MM.1S (cell line): ENCODE results near the gene ZYX.
"Not testable (repeated sequence)": the region's sequence is repeated elsewhere in the genome, so short reads cannot be mapped to it uniquely, and the experiment has no call there.

Experiments used
- DNase-seq: peaks from one replicate; pipeline ENCODE4 v3.0.0-alpha.2; 2015
- H2AFZ ChIP-seq: fragments of 300-600 bp; sonication (generic); 2 replicates; pipeline ENCODE4 v1.6.0; 2016; ENCODE audit warnings: antibody characterized with exemption, low read length
- H3F3A ChIP-seq: fragments of 300-600 bp; sonication (generic); 2 replicates; pipeline ENCODE4 v1.6.1; 2016; ENCODE audit warnings: mild to moderate bottlenecking, antibody characterized with exemption, low read length, moderate library complexity, mixed read lengths; ENCODE audit not compliant: insufficient read depth
- H3K27ac ChIP-seq: fragments of 300-600 bp; sonication (generic); 2 replicates; pipeline ENCODE4 v1.5.1; 2016; ENCODE audit warnings: mild to moderate bottlenecking, low read length
- H3K27me3 ChIP-seq: fragments of 300-600 bp; sonication (generic); replicated peaks from 2 replicates; pipeline ENCODE4 v1.6.0; 2016; ENCODE audit warnings: low read length; ENCODE audit not compliant: insufficient read depth
- H3K36me3 ChIP-seq: fragments of 300-600 bp; sonication (generic); replicated peaks from 2 replicates; pipeline ENCODE4 v1.6.1; 2016; ENCODE audit warnings: mild to moderate bottlenecking, low read length, mixed read lengths; ENCODE audit not compliant: insufficient read depth
- H3K4me1 ChIP-seq: fragments of 300-600 bp; sonication (generic); 2 replicates; pipeline ENCODE4 v1.6.1; 2016; ENCODE audit warnings: low read length, mixed read lengths
- H3K4me2 ChIP-seq: fragments of 300-600 bp; sonication (generic); 2 replicates; pipeline ENCODE4 v1.6.0; 2016; ENCODE audit warnings: low read depth, low read length
- H3K4me3 ChIP-seq: fragments of 300-600 bp; sonication (generic); 2 replicates; pipeline ENCODE4 v1.5.1; 2016; ENCODE audit warnings: low read length, mixed read lengths
- H3K79me2 ChIP-seq: fragments of 300-600 bp; sonication (generic); 2 replicates; pipeline ENCODE4 v1.6.1; 2016; ENCODE audit warnings: mixed run types, low read length, mixed read lengths
- H3K9ac ChIP-seq: fragments of 300-600 bp; sonication (generic); 2 replicates; pipeline ENCODE4 v1.6.1; 2016; ENCODE audit warnings: low read length, mixed read lengths
- H3K9me2 ChIP-seq: fragments of 300-600 bp; sonication (generic); replicated peaks from 2 replicates; pipeline ENCODE4 v1.6.1; 2016; ENCODE audit warnings: mild to moderate bottlenecking, low read length, mixed read lengths; ENCODE audit not compliant: insufficient read depth
- H3K9me3 ChIP-seq: fragments of 300-600 bp; sonication (generic); replicated peaks from 2 replicates; pipeline ENCODE4 v1.6.1; 2016; ENCODE audit warnings: mild to moderate bottlenecking, low read length, mixed read lengths; ENCODE audit not compliant: insufficient read depth
- H4K20me1 ChIP-seq: fragments of 300-600 bp; sonication (generic); 2 replicates; pipeline ENCODE4 v1.6.1; 2016; ENCODE audit warnings: mild to moderate bottlenecking, low read length, moderate library complexity, mixed read lengths; ENCODE audit not compliant: insufficient read depth
- CTCF ChIP-seq: fragments of 300-600 bp; sonication (generic); IDR thresholded peaks from 2 replicates; pipeline ENCODE4 v1.5.1; 2016; ENCODE audit warnings: antibody characterized with exemption, low read length, mixed read lengths
- EZH2 ChIP-seq: fragments of 300-600 bp; sonication (generic); optimal IDR thresholded peaks from 2 replicates; pipeline ENCODE3; 2017; ENCODE audit warnings: low read depth, mild to moderate bottlenecking, antibody characterized with exemption, low read length, mixed read lengths
- EZH2phosphoT487 ChIP-seq: fragments of 300-600 bp; sonication (generic); IDR thresholded peaks from 2 replicates; pipeline ENCODE4 v1.6.1; 2018; ENCODE audit warnings: antibody characterized with exemption, low read length

Gene ZYX

GRCh38 chr7:143411976-143412708 is 31.0 kb downstream of the ZYX start:
- Histone ChIP-seq H4K20me1 (no peaks in the 10 kb centered on the region), H3K27me3 (peaks cover 12% of the 10 kb centered on the region), H3K27ac (no peak overlapping the region), H3K4me1 (peaks cover 6% of the 10 kb centered on the region), H3K4me2 (no peak overlapping the region), H3K36me3 (no peaks in the 10 kb centered on the region), H2AFZ (no peak overlapping the region), H3K9me2 (no peaks in the 10 kb centered on the region), H3K9me3 (no peaks in the 10 kb centered on the region), H3K4me3 (no peak overlapping the region), H3K79me2 (no peaks in the 10 kb centered on the region), H3F3A (no peaks in the 10 kb centered on the region), H3K9ac (no peak overlapping the region)
- DNase-seq = no peak
- TF ChIP-seq CTCF = no peak

GRCh38 chr7:143413123-143413522 is 32.0 kb downstream of the ZYX start:
- no peaks in the 10 kb centered on the region for H3F3A ChIP-seq
- H3K9me2 ChIP-seq = no peaks in the 10 kb centered on the region
- H3K4me2 ChIP-seq = no peak overlapping the region
- H3K27me3 ChIP-seq = peaks cover 2% of the 10 kb centered on the region
- no peak overlapping the region for H3K9ac ChIP-seq
- H2AFZ ChIP-seq = no peak overlapping the region
- no peak overlapping the region for H3K4me3 ChIP-seq
- H3K27ac ChIP-seq = no peak overlapping the region
- no peaks in the 10 kb centered on the region for H3K36me3 ChIP-seq
- no peaks in the 10 kb centered on the region for H3K9me3 ChIP-seq
- no peaks in the 10 kb centered on the region for H3K79me2 ChIP-seq
- peaks cover 6% of the 10 kb centered on the region for H3K4me1 ChIP-seq
- no peaks in the 10 kb centered on the region for H4K20me1 ChIP-seq
- no peak for TF ChIP-seq EZH2phosphoT487
- TF ChIP-seq EZH2 = no peak
- TF ChIP-seq CTCF = no peak
- DNase-seq = no peak

GRCh38 chr7:143415209-143415608 is 34.1 kb downstream of the ZYX start:
- not testable (repeated sequence) for H2AFZ ChIP-seq, H3K9me2 ChIP-seq, DNase-seq, H3K4me2 ChIP-seq, H3K4me3 ChIP-seq, H3K36me3 ChIP-seq, H3K4me1 ChIP-seq, H3K27me3 ChIP-seq, H3K9ac ChIP-seq, H3K79me2 ChIP-seq, H3K9me3 ChIP-seq, H3F3A ChIP-seq, H3K27ac ChIP-seq, H4K20me1 ChIP-seq

GRCh38 chr7:143415742-143416397 is 34.7 kb downstream of the ZYX start:
- no peaks in the 10 kb centered on the region for H3K27me3 ChIP-seq
- no peaks in the 10 kb centered on the region for H3F3A ChIP-seq
- no peaks in the 10 kb centered on the region for H3K9me2 ChIP-seq
- H3K4me2 ChIP-seq = no peak overlapping the region
- no peak overlapping the region for H2AFZ ChIP-seq
- H3K36me3 ChIP-seq = no peaks in the 10 kb centered on the region
- H3K9ac ChIP-seq = no peak overlapping the region
- TF ChIP-seq EZH2 (no peak), CTCF (no peak), EZH2phosphoT487 (no peak)
- H3K4me3 ChIP-seq = no peak overlapping the region
- H3K9me3 ChIP-seq = no peaks in the 10 kb centered on the region
- no peak overlapping the region for H3K27ac ChIP-seq
- no peak for DNase-seq
- H3K79me2 ChIP-seq = no peaks in the 10 kb centered on the region
- no peaks in the 10 kb centered on the region for H4K20me1 ChIP-seq
- H3K4me1 ChIP-seq = no peaks in the 10 kb centered on the region
